Measurements from ENCODE around the gene ZNF513.

Gene ZNF513

DNA sequence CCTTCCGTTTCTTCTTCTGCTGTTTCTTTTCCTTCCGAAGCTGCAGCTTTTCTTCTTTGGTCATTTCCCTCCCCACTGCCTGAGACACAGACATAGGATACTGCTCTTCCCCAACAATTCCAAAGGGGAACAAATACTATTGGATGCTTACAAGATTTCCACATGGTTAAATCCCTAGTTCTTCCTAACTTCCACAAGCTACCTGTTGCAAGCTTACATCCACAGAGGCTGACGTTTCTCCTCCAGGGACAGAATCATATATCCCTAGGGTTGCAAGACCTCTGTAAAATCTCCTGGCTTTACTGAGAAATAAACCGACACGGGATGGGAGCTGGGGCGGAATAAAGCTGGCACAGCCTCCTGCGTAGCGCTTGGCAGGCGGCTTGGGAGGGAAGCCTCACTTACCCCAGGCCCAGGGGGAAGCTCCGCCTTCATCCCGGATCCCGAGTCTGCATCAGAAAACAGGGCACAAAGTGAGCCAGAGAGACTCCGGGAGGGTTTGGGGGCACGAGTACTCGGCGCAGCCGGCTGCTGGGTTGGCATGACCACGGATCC lies 11.0 kb downstream of the ZNF513 start:
- H3K36me3 ChIP-seq = peaks cover 51% of the 10 kb centered on the region
- TF ChIP-seq, protein P1, sequence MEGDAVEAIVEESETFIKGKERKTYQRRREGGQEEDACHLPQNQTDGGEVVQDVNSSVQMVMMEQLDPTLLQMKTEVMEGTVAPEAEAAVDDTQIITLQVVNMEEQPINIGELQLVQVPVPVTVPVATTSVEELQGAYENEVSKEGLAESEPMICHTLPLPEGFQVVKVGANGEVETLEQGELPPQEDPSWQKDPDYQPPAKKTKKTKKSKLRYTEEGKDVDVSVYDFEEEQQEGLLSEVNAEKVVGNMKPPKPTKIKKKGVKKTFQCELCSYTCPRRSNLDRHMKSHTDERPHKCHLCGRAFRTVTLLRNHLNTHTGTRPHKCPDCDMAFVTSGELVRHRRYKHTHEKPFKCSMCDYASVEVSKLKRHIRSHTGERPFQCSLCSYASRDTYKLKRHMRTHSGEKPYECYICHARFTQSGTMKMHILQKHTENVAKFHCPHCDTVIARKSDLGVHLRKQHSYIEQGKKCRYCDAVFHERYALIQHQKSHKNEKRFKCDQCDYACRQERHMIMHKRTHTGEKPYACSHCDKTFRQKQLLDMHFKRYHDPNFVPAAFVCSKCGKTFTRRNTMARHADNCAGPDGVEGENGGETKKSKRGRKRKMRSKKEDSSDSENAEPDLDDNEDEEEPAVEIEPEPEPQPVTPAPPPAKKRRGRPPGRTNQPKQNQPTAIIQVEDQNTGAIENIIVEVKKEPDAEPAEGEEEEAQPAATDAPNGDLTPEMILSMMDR (IDR thresholded peaks at IDR 0.05) = no peak

DNA sequence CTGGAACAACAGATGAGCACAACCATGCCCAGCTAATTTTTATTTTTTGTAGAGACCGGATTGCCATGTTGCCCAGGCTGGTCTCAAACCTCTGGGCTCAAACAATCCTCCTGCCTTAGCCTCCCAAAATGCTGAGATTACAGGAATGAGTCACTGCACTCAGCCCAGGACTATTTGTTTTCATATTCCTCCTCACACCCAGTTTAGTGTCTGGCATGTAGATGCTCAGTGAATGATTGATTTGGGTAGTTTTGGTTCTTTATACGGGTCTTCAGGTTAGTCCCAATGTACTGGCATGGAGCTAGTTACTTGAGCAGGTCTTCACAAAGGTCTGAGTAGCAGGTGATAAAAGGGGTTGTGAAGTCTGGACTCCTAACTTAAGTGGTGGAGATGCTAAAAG lies 16.6 kb downstream of the ZNF513 start:
- Histone ChIP-seq H3K4me3 (ENCODE audit: low read depth in 1 of 2, low read length in 1 of 2) (no peak overlapping the region), H3K9me3 (no peaks in the 10 kb centered on the region), H3K36me3 (peaks cover 47% of the 10 kb centered on the region), H3K27me3 (no peaks in the 10 kb centered on the region), H3K27ac (no peak overlapping the region), H3K4me1 (ENCODE audit: control insufficient read depth in 1 of 2, insufficient read depth in 1 of 2, low read depth in 1 of 2, low read length in 1 of 2) (peaks cover 2 to 6% of the 10 kb centered on the region in 2 experiments)
- TF ChIP-seq, protein P1 (IDR thresholded peaks at IDR 0.05) = no peak

More for the DNA sequence above, 11.0 kb downstream of the ZNF513 start:
- Histone ChIP-seq H3K4me3 (ENCODE audit: low read depth in 1 of 2, low read length in 1 of 2) (peak overlapping the region; percentile 87 to 96), H3K9me3 (no peaks in the 10 kb centered on the region), H3K4me1 (ENCODE audit: control insufficient read depth in 1 of 2, insufficient read depth in 1 of 2, low read depth in 1 of 2, low read length in 1 of 2) (peaks cover 34 to 36% of the 10 kb centered on the region in 2 experiments), H3K27me3 (no peaks in the 10 kb centered on the region), H3K27ac (peak overlapping the region; percentile 90)

DNA sequence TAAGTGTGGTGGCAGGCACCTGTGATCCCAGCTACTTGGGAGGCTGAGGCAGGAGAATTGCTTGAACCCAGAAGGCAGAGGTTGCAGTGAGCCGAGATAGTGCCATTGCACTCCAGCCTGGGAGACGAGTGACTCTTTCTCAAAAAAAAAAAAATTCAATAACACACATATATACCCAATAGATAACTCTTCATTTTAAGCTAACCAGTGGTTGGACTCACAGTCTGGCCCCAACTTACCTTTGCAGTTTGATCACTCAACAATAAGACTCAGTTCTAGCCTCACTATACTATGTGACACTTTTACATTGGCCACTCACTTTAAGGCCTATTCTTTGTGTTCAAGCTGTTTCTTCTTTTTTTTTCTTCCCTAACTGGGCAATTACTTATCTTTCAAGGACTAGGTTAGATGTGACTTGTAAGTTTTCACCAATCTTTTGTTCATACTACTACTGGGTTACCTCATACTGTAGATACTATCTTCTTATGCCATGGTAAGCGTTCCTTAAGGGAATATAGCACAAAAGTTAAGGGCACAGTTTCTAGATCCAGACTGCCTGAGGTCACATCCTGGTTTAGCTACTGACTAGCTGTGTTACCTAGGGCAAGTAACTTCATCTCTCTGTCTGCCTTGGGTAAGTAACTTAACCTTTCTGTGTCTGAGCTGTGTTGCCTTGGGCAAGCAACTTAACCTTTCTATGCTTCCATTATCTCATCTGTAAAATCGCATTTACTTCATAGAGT lies 17.7 kb downstream of the ZNF513 start:
- Histone ChIP-seq H3K27me3 (no peaks in the 10 kb centered on the region), H3K4me1 (ENCODE audit: control insufficient read depth in 1 of 2, insufficient read depth in 1 of 2, low read depth in 1 of 2, low read length in 1 of 2) (no peaks in the 10 kb centered on the region), H3K27ac (no peak overlapping the region), H3K4me3 (ENCODE audit: low read depth in 1 of 2, low read length in 1 of 2) (no peak overlapping the region), H3K36me3 (peaks cover 44% of the 10 kb centered on the region), H3K9me3 (no peaks in the 10 kb centered on the region)
- TF ChIP-seq, protein P1 (IDR thresholded peaks at IDR 0.05) = no peak

DNA sequence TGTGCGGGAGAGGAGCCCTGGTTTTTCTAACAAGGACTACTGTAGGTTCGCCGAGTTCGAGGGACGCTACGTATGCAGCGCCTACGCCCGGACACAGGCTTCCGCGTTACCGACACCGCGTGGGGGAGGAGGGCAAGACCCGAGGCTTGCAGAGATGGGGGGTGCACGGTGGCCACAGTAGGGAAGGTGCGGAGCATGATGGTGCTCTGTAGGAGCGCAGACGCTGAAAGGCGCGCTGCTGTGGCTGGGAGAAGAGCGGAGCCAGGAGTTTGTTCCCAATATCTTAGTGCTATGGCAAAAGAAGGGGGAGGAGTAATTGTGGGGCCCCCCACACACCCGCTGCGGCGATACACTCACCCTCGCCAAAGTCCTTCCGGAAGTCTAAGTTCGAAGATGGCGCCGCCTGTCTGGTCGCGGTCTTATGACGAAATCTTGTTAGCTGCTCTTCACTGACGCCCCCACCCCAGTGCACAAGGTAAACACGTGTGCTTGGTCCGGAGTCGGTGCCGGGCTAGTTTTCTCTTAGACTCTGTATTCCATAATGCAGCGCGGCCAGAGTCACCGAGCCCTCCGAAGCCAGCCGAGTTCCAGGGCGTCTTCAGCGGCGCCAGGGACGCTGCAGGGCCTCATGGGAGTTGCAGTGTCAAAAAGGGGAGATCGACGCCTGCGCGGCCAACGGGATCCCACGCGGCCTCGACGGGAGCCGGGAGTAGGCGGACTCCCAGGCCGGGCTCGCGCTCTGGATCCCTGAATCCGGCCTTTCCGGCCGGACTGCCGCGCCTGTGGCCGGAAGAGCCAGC lies 24.0 kb downstream of the ZNF513 start, which contains the start of gene GTF3C2:
TSS of gene GTF3C2 (minus strand) at position 383 of the 800 bp plus-strand sequence. CDS start 13,210 bp downstream, outside the sequence.
- Histone ChIP-seq H3K27ac (peak within 1 kb of the TSS; percentile 92), H3K4me1 (ENCODE audit: control insufficient read depth in 1 of 2, insufficient read depth in 1 of 2, low read depth in 1 of 2, low read length in 1 of 2) (peaks cover 18 to 22% of the 10 kb centered on the region in 2 experiments), H3K27me3 (no peaks in the 10 kb centered on the region), H3K36me3 (no peaks in the 10 kb centered on the region), H3K9me3 (no peaks in the 10 kb centered on the region), H3K4me3 (ENCODE audit: low read depth in 1 of 2, low read length in 1 of 2) (peak within 1 kb of the TSS; percentile 89 to 94)
- TF ChIP-seq, protein P1 (IDR thresholded peaks at IDR 0.05) = no peak

DNA sequence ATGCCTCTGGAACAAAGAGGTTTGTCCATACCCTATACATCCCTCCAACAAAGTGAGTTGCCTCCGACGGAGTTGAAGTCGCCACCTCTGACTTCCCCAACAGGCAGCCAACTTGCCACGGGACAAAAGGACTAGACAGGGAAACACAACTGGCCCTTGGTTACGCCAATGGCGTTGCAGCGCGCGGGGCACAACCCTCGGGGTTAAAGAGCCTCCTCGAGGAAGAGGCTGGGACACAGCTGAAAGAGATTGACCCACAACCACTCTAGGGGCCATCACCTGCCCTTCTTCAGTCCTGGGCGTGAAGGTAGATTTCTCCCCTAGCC lies 24.5 kb downstream of the ZNF513 start:
- H3K27ac ChIP-seq = peak overlapping the region; percentile 92
- no peaks in the 10 kb centered on the region for H3K9me3 ChIP-seq
- TF ChIP-seq, protein P1 (IDR thresholded peaks at IDR 0.05) = no peak
- H3K4me3 ChIP-seq (ENCODE audit: low read depth in 1 of 2, low read length in 1 of 2) = peak overlapping the region; percentile 89 to 94
- H3K4me1 ChIP-seq (ENCODE audit: control insufficient read depth in 1 of 2, insufficient read depth in 1 of 2, low read depth in 1 of 2, low read length in 1 of 2) = peaks cover 18 to 22% of the 10 kb centered on the region in 2 experiments
- no peaks in the 10 kb centered on the region for H3K36me3 ChIP-seq
- no peaks in the 10 kb centered on the region for H3K27me3 ChIP-seq
